K562 (cell line): Measurements from ENCODE around the gene CCDC159. TPM values are rescaled to one million over a fixed set of nuclear protein-coding genes. Genes with fewer than 3 reads are reported as not detected.
A peak's percentile ranks its signal among the peaks of the same experiment; 100 is the strongest.

ENCODE experiments used
- ATAC-seq: fragments of 200-7000 bp; cut with Tn5 transposase; 3 replicates; pipeline ENCODE4 v1.9.1; 2020; ENCODE audit warnings: moderate library complexity
- BruUV-seq: library from RNA; stranded (reverse); fragments of 400-500 nt; replicated peaks from 2 replicates; lab custom pipeline; 2021; lab: Mats Ljungman, UMichigan
- CTCF ChIA-PET: fragments of 300-600 bp; formaldehyde crosslinking; extraction: SDS; loops from one replicate; lab custom pipeline; 2021; ENCODE audit warnings: low intra/inter-chr PET ratio; lab: Yijun Ruan, JAX
- POLR2A ChIA-PET: fragments of 300-600, 350-650 bp; sonication (Branson Sonifier 250); formaldehyde crosslinking; extraction: SDS; loops from one replicate; lab custom pipeline; 2021; ENCODE audit warnings: antibody characterized with exemption, inconsistent platforms; lab: Yijun Ruan, JAX
- DNase-seq, 4 experiments: peaks; one replicate each; pipeline versions ENCODE4 v3.0.0 to v3.0.0-alpha.2; 2011 to 2018; ENCODE audit warnings: low spot score in 3 of 4, mixed read lengths in 3 of 4; ENCODE audit errors: extremely low read depth in 1 of 4
- FAIRE-seq: peaks from 2 replicates; lab custom pipeline; 2011; peaks lifted over from hg19 to GRCh38; lab: Jason Lieb, UNC
- H2AFZ ChIP-seq: 2 replicates; pipeline ENCODE4 v1.6.0; 2011; ENCODE audit warnings: low read depth, low read length, control low read depth, inconsistent platforms
- H3K27ac ChIP-seq: fragments of 200-600 bp; 3 replicates; pipeline ENCODE4 v1.8.0; 2011; ENCODE audit warnings: low read depth, mild to moderate bottlenecking, control low read depth, inconsistent platforms, low read length, moderate library complexity, mixed read lengths; ENCODE audit errors: extremely low read depth
- H3K27me3 ChIP-seq, 2 experiments: fragments of 300-600 bp in 1 of 2; 2 replicates in 1 of 2; 3 replicates in 1 of 2; pipeline versions ENCODE4 v1.6.0 to v1.8.0; 2011; ENCODE audit warnings: inconsistent platforms in 2 of 2, low read length in 2 of 2, mild to moderate bottlenecking in 1 of 2, mixed read lengths in 1 of 2, moderate library complexity in 1 of 2; ENCODE audit not compliant: control insufficient read depth in 2 of 2, insufficient read depth in 2 of 2
- H3K36me3 ChIP-seq: fragments of 300-600 bp; 3 replicates; pipeline ENCODE4 v1.8.0; 2011; ENCODE audit warnings: mild to moderate bottlenecking, low read length, inconsistent platforms; ENCODE audit not compliant: control insufficient read depth, insufficient read depth
- H3K4me1 ChIP-seq, 2 experiments: fragments of 200-600 bp in 1 of 2; replicated peaks in 1 of 2; 2 replicates in 1 of 2; 3 replicates in 1 of 2; pipeline versions ENCODE4 v1.5.1 to v1.8.0; 2011; ENCODE audit warnings: inconsistent platforms in 2 of 2, low read length in 2 of 2, mild to moderate bottlenecking in 1 of 2, mixed read lengths in 1 of 2, moderate library complexity in 1 of 2; ENCODE audit not compliant: control insufficient read depth in 2 of 2, insufficient read depth in 2 of 2
- H3K4me2 ChIP-seq: 2 replicates; pipeline ENCODE4 v1.6.1; 2011; ENCODE audit warnings: low read length, control low read depth, inconsistent platforms, mixed read lengths; ENCODE audit not compliant: insufficient read depth
- H3K4me3 ChIP-seq: fragments of 200-600 bp; sonication (generic), shearing (Covaris generic); 2 replicates; pipeline ENCODE4 v1.5.1; 2016; ENCODE audit warnings: control low read depth, inconsistent platforms
- H3K79me2 ChIP-seq: fragments of 200-600 bp; 3 replicates; pipeline ENCODE4 v1.8.0; 2011; ENCODE audit warnings: low read length, inconsistent platforms; ENCODE audit not compliant: control insufficient read depth, insufficient read depth
- H3K9ac ChIP-seq, 2 experiments: 2 replicates each; pipeline versions ENCODE4 v1.6.0 to v1.6.1; 2011; ENCODE audit warnings: low read depth in 2 of 2, low read length in 2 of 2, control low read depth in 1 of 2, inconsistent platforms in 1 of 2, mild to moderate bottlenecking in 1 of 2, mixed read lengths in 1 of 2; ENCODE audit not compliant: insufficient read depth in 1 of 2
- H3K9me1 ChIP-seq: one replicate; pipeline ENCODE4 v1.6.0; 2011; ENCODE audit warnings: inconsistent platforms, mild to moderate bottlenecking, low read length, moderate library complexity; ENCODE audit not compliant: control insufficient read depth, insufficient read depth
- H3K9me3 ChIP-seq: replicated peaks from 2 replicates; pipeline ENCODE4 v1.5.1; 2011; ENCODE audit warnings: low read depth, low read length, inconsistent platforms; ENCODE audit not compliant: control insufficient read depth, insufficient read depth
- H4K20me1 ChIP-seq: replicated peaks from 2 replicates; pipeline ENCODE4 v1.6.1; 2011; ENCODE audit warnings: low read length, inconsistent platforms, mixed read lengths; ENCODE audit not compliant: control insufficient read depth, insufficient read depth
- CEBPZ ChIP-seq: fragments of 150-350 bp; IDR thresholded peaks from 2 replicates; pipeline ENCODE4 v1.6.1; 2014; ENCODE audit warnings: low read depth, mild to moderate bottlenecking, low read length, borderline replicate concordance
- CHD2 ChIP-seq: IDR thresholded peaks from 2 replicates; pipeline ENCODE4 v1.6.1; 2011; ENCODE audit warnings: low read depth, low read length
- DIDO1 ChIP-seq: fragments of 450-650 bp; IDR thresholded peaks from 2 replicates; pipeline ENCODE4 v1.6.1; 2016; ENCODE audit warnings: low read depth, missing biosample characterization, missing genetic modification characterization
- ELF4 ChIP-seq: fragments of 450-650 bp; formaldehyde crosslinking; IDR thresholded peaks from 2 replicates; pipeline ENCODE4 v1.4.0; 2022; ENCODE audit warnings: missing genetic modification characterization
- HDAC8 ChIP-seq: fragments of 450-650 bp; IDR thresholded peaks from 2 replicates; pipeline ENCODE4 v1.6.1; 2016; ENCODE audit warnings: mild to moderate bottlenecking, missing genetic modification characterization, moderate library complexity, missing compliant biosample characterization
- NRF1 ChIP-seq, 2 experiments: fragments of 450-650 bp; IDR thresholded peaks in 1 of 2; conservative IDR thresholded peaks in 1 of 2; 2 replicates each; pipeline ENCODE4 v1.6.1; 2014; ENCODE audit warnings: mild to moderate bottlenecking in 2 of 2
- RBM34 ChIP-seq: fragments of 200-400 bp; formaldehyde crosslinking; IDR thresholded peaks from 2 replicates; pipeline ENCODE4 v1.6.1; 2018; ENCODE audit warnings: low read length, borderline replicate concordance; ENCODE audit not compliant: insufficient read depth
- TAF1 ChIP-seq: IDR thresholded peaks from 2 replicates; pipeline ENCODE4 v1.6.1; 2011; ENCODE audit warnings: mild to moderate bottlenecking, low read length, moderate library complexity; ENCODE audit not compliant: insufficient read depth, control insufficient read depth, severe bottlenecking; ENCODE audit errors: extremely low read depth
- THAP12 ChIP-seq: fragments of 250-450 bp; sonication (Bioruptor Pico); IDR thresholded peaks from 2 replicates; pipeline ENCODE4 v1.9.0; 2021; ENCODE audit warnings: mild to moderate bottlenecking, inconsistent platforms
- ZNF639 ChIP-seq, 2 experiments: fragments of 200-800 bp in 1 of 2; sonication (Bioruptor generic) in 1 of 2; sonication (generic) in 1 of 2; formaldehyde crosslinking in 1 of 2; IDR thresholded peaks in 1 of 2; conservative IDR thresholded peaks in 1 of 2; 2 replicates each; pipeline versions ENCODE4 v1.5.0 to v1.6.1; 2016 to 2020; ENCODE audit warnings: missing compliant biosample characterization in 1 of 2, missing genetic modification characterization in 1 of 2, missing genetic modification reagents in 1 of 2
- ZNF77 ChIP-seq: fragments of 250-450 bp; sonication (Bioruptor Pico); IDR thresholded peaks from 2 replicates; pipeline ENCODE4 v1.5.0; 2020
- WGBS: fragments of 100-300 bp; shearing (Covaris generic); methylation state at CpG from one replicate; pipeline ENCODE4 v1.1.6; 2016; ENCODE audit warnings: low coverage, mixed read lengths; ENCODE audit not compliant: insufficient coverage; ENCODE audit errors: missing lambda C conversion rate; 5-methylcytosine and 5-hydroxymethylcytosine counted together
- in situ Hi-C: fragments of 300-500 bp; cut with MboI; formaldehyde crosslinking; loops from 4 replicates; pipeline ENCODE4 v1.15.0; 2018; ENCODE audit warnings: inconsistent platforms, mixed read lengths
- intact Hi-C: fragments of 100-400 bp; cut with micrococcal nuclease; formaldehyde crosslinking; loops from 2 replicates; pipeline ENCODE4 v1.14.2; 2022
- polyA plus RNA-seq, 8 experiments: library from polyadenylated mRNA; depleted of rRNA in 4 of 8; stranded (reverse) in 5 of 8; unstranded in 3 of 8; fragments of >200 nt; fragmentation: Nextera tagmentation in 2 of 8; fragmentation: Illumina TruSeq in 1 of 8; extraction: Ambion mirVana in 2 of 8; extraction: Trizol in 1 of 8; gene quantifications; 2 replicates each; pipeline versions ENCODE4 v1.2.1 to v1.2.3, GENCODE V29; 2011 to 2014; ENCODE audit warnings: inconsistent platforms in 1 of 8, missing spikeins in 1 of 8
- total RNA-seq, 7 experiments: library from RNA; depleted of rRNA in 6 of 7; stranded (reverse); fragments of >200 nt in 6 of 7; fragmentation: Illumina TruSeq in 2 of 7; extraction: Trizol in 2 of 7; gene quantifications; 2 replicates each; pipeline versions ENCODE4 v1.2.1 to v1.2.3, GENCODE V29; 2011 to 2021; ENCODE audit warnings: low replicate concordance in 1 of 7

The CCDC159 gene
- total and polyA plus RNA-seq, 9 of the 15 experiments (the other 6 are each of a cell fraction or from before 2014, with no cell fraction given): 0.68 to 10.1 (median 4.7) TPM

GRCh38 chr19:11374433-11375142, 28.3 kb downstream of the CCDC159 start, which contains the start of gene SWSAP1:
SWSAP1 (plus strand) TSS chr19:11374666; CDS start chr19:11374681, 15 bp downstream.
- H3K4me2 ChIP-seq: peak within 1 kb of the TSS; percentile 84
- peak within 1 kb of the TSS; percentile 77 to 96 for H3K9ac ChIP-seq
- DNase-seq (peak; percentile 95 to 100 (median 98)), FAIRE-seq (peak; percentile 100), ATAC-seq (peak; percentile 97)
- in situ Hi-C loops (loop anchor here (5.0 kb wide), 1 partner anchor 77 kb away; the partner anchor contains the start of gene TSPAN16), intact Hi-C loops (loop anchor here (2.0 kb wide), 1 partner anchor 60 kb away; the partner anchor contains the start of genes ODAD3 and PRKCSH)
- ChIA-PET CTCF (interaction anchor here (0.6 kb wide), 1 partner anchor 10 kb away, joined by 3 read pairs; the partner anchor contains the start of gene EPOR), POLR2A (interaction anchor here (0.5 to 3.6 kb wide), 24 partner anchors 9 to 276 kb away, joined by 3 to 36 read pairs (median 4); partner anchors contain the start of genes CCDC159, ECSIT, EPOR and RAB3D)
- no peaks in the 10 kb centered on the region for H3K27me3 ChIP-seq
- under 1% methylated on average over 44 of the region's 44 CpGs for WGBS
- no peaks in the 10 kb centered on the region for H3K9me3 ChIP-seq
- BruUV-seq: TSS peak; percentile 86
- peaks cover 22 to 31% of the 10 kb centered on the region in 2 experiments for H3K4me1 ChIP-seq
- peaks cover 19% of the 10 kb centered on the region for H3K36me3 ChIP-seq
- peaks cover 16% of the 10 kb centered on the region; the same call in 2 of the 3 replicates for H3K79me2 ChIP-seq
- peak within 1 kb of the TSS; percentile 59 for H3K4me3 ChIP-seq
- H4K20me1 ChIP-seq: peaks cover 11% of the 10 kb centered on the region
- H3K27ac ChIP-seq: peak within 1 kb of the TSS; percentile 84
- no peaks in the 10 kb centered on the region for H3K9me1 ChIP-seq
- H2AFZ ChIP-seq: peak within 1 kb of the TSS; percentile 97
- TF ChIP-seq ELF4 (CRISPR knock-in tag): peak; percentile 79; the same call in 1 of the 2 replicates
- no peak for TF ChIP-seq RBM34
- TF ChIP-seq DIDO1 (tag): 0 out of 2 replicates have a peak, but pooled peaks have one; percentile 48
- no peak for TF ChIP-seq ZNF77 (CRISPR knock-in tag)
- peak in 1 of 2 experiments; percentile 56; a peak in 1 of 4 replicates for TF ChIP-seq ZNF639 (CRISPR knock-in tag; conservative IDR thresholded peaks at IDR 0.05 in 1 of 2, IDR thresholded peaks at IDR 0.05 in 1 of 2)
- peak; percentile 54 for TF ChIP-seq TAF1
- TF ChIP-seq NRF1 (conservative IDR thresholded peaks at IDR 0.05 in 1 of 2, IDR thresholded peaks at IDR 0.05 in 1 of 2): peak; percentile 77 to 81
- peak; percentile 84; the same call in 1 of the 2 replicates for TF ChIP-seq THAP12
- 0 out of 2 replicates have a peak, but pooled peaks have one; percentile 59 for TF ChIP-seq HDAC8 (tag)
- peak; percentile 72 for TF ChIP-seq CHD2
- TF ChIP-seq CEBPZ: peak; percentile 84; the same call in 1 of the 2 replicates
